BJ (cell line): ENCODE data around the gene ACOX3. TPM values are rescaled to one million over a fixed set of nuclear protein-coding genes. Genes with fewer than 3 reads are reported as not detected.

Source experiments
- CTCF ChIA-PET: fragments of 350-600 bp; formaldehyde crosslinking; extraction: SDS; loops from one replicate; lab custom pipeline; 2021; ENCODE audit warnings: antibody characterized with exemption, inconsistent platforms; lab: Yijun Ruan, JAX
- POLR2A ChIA-PET: fragments of 300-600 bp; sonication (Branson Sonifier 250); formaldehyde crosslinking; extraction: SDS; loops from one replicate; lab custom pipeline; 2021; ENCODE audit warnings: antibody characterized with exemption; lab: Charles Lee
- DNase-seq: peaks from one replicate; pipeline ENCODE4 v3.0.0-alpha.2; 2011; ENCODE audit warnings: low read depth
- H3K27me3 ChIP-seq: 2 replicates; pipeline ENCODE4 v1.6.0; 2011; ENCODE audit warnings: low read length; ENCODE audit not compliant: control insufficient read depth, insufficient read depth
- H3K36me3 ChIP-seq: 2 replicates; pipeline ENCODE4 v1.5.1; 2011; ENCODE audit warnings: low read length; ENCODE audit not compliant: control insufficient read depth, insufficient read depth
- H3K4me3 ChIP-seq: 2 replicates; pipeline ENCODE4 v1.5.1; 2011; ENCODE audit warnings: low read depth, mild to moderate bottlenecking, control low read depth, low read length
- polyA plus RNA-seq: library from polyadenylated mRNA; depleted of rRNA; stranded (reverse); fragments of >200 nt; gene quantifications from 2 replicates; pipeline ENCODE4 v1.2.3, GENCODE V29; 2011
- TF ChIP-seq, protein P1 (sequence below): IDR thresholded peaks from 2 replicates; pipeline ENCODE4 v1.5.1; 2011; ENCODE audit warnings: low read depth, mild to moderate bottlenecking, control low read depth, inconsistent platforms, low read length, moderate library complexity; ENCODE audit not compliant: insufficient read depth

Gene ACOX3
- polyA plus RNA-seq, 1 experiment, result 10.2 TPM

DNA sequence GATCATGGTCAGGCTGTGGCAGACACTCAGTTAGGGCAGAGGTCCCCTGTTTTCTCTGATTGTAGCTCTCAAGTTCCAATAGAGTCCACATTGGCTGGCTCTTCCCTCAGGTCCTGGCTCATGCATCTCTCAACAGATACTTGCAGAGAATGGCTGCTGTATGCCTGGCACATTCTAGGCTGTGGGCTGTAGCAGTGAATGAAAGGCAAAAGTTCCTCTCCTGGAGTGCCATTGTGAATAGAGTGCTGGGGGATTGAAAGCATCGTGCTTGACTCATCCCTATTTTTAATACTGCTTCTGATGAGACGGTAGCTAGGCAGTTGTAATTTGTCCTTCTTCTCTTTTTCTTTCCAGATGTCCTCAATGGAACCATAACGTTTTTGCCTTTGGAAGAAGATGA is 5.6 kb upstream of the ACOX3 start:
- peaks cover 7% of the 10 kb centered on the region for H3K36me3 ChIP-seq
- no peaks in the 10 kb centered on the region for H3K27me3 ChIP-seq
- POLR2A ChIA-PET, result no interaction called here
- CTCF ChIA-PET, result interaction anchor here (0.7 to 0.9 kb wide), 2 partner anchors 22 to 1477 kb away, joined by 3 read pairs; no protein-coding TSS in a partner anchor
- no peak overlapping the region for H3K4me3 ChIP-seq
- TF ChIP-seq, protein P1, sequence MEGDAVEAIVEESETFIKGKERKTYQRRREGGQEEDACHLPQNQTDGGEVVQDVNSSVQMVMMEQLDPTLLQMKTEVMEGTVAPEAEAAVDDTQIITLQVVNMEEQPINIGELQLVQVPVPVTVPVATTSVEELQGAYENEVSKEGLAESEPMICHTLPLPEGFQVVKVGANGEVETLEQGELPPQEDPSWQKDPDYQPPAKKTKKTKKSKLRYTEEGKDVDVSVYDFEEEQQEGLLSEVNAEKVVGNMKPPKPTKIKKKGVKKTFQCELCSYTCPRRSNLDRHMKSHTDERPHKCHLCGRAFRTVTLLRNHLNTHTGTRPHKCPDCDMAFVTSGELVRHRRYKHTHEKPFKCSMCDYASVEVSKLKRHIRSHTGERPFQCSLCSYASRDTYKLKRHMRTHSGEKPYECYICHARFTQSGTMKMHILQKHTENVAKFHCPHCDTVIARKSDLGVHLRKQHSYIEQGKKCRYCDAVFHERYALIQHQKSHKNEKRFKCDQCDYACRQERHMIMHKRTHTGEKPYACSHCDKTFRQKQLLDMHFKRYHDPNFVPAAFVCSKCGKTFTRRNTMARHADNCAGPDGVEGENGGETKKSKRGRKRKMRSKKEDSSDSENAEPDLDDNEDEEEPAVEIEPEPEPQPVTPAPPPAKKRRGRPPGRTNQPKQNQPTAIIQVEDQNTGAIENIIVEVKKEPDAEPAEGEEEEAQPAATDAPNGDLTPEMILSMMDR, result no peak
- no peak for DNase-seq

DNA sequence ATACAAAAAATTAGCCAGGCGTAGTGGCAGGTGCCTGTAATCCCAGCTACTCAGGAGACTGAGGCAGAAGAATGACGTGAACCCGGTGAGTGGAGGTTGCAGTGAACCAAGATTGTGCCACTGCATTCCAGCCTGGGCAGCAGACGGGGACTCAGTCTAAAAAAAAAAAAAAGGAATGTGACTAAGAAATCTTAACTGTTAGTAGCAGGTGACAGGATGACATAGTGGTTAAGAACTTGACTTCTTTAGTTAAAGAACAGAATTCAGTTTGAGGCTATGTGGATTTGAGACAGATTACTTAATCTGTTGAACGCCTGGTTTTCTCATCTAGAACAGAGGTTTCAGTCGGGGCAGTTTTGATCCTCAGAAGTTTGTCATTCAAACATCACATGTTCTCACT is 3.3 kb upstream of the ACOX3 start:
- Histone ChIP-seq H3K27me3 (no peaks in the 10 kb centered on the region), H3K4me3 (no peak overlapping the region), H3K36me3 (peaks cover 5% of the 10 kb centered on the region)
- no peak for DNase-seq
- ChIA-PET POLR2A (no interaction called here), CTCF (no interaction called here)
- TF ChIP-seq, protein P1, result no peak

DNA sequence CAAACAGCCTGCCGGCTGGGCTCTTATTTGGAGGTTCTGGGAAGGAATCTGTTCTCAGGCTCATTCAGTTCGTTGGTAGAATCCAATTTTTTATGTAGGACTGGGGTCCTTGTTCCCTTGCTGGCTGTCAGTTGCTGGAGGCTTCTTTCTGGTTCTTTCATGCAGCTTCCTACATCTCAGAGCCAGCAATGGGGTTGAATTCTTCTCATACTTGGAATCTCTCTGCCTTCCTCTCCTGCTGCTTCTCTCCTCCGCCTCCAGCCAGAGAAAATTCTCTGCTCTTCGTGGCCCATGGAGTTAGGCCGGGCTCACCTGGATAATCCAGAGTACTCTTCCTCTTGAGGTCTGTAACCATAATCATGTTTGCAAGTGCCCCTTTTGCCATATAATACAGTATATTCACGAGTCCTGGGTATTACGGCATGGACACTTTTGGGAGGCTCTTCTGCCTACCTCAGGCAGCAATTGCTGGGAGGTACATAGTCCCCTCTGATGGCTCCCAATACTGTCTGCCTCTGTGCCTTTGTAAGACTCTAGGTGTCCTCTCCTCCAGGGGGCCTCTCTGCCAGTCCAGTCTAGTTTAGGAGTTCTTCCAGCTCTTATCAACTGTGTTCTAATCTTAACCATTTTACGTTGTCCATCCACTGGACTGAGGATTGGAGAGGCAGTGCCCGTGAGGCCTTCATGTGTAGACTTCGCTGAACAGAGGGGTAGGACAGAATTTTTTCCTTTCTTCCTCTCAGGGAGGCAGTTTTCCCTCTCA is 2.3 kb upstream of the ACOX3 start:
- no peaks in the 10 kb centered on the region for H3K27me3 ChIP-seq
- DNase-seq, result no peak
- TF ChIP-seq, protein P1, result no peak
- peaks cover 1% of the 10 kb centered on the region for H3K36me3 ChIP-seq
- ChIA-PET CTCF (interaction anchor here (0.6 kb wide), 1 partner anchor 17 kb away, joined by 3 read pairs; no protein-coding TSS in a partner anchor), POLR2A (no interaction called here)
- no peak overlapping the region for H3K4me3 ChIP-seq

DNA sequence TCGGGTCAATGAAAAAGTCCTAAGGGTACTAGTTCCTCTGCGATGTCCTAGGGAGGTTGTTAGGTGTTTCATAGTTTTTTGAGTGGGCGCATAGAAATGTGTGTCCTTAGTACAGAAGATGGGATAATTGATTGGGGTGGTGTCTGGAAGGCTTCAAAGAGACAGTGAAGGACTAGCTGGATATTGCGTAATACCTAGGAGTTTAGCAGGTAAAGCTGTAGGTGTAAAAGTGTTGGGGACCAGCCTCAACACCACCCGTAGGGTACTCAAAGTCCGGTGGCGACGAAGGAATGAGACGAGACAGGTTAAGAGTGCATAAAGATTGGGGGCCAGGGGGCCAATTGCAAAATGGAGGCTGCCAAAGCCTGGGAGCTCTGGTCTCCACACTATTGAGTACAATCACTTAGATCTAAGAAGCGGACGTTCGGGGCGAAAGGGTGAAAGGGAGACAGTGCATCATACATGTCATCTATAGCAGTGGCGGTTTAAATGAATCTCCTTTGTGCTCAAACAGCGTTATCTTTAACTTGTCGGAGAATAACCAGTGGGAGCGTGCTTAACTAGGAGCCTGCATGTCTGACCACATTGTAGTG is 1.1 kb upstream of the ACOX3 start:
- no peaks in the 10 kb centered on the region for H3K27me3 ChIP-seq
- ChIA-PET CTCF (interaction anchor here (2.4 kb wide), 1 partner anchor 13 kb away, joined by 10 read pairs; no protein-coding TSS in a partner anchor), POLR2A (no interaction called here)
- no peak for DNase-seq
- TF ChIP-seq, protein P1, result no peak
- no peaks in the 10 kb centered on the region for H3K36me3 ChIP-seq
- peak overlapping the region; percentile 90 for H3K4me3 ChIP-seq

DNA sequence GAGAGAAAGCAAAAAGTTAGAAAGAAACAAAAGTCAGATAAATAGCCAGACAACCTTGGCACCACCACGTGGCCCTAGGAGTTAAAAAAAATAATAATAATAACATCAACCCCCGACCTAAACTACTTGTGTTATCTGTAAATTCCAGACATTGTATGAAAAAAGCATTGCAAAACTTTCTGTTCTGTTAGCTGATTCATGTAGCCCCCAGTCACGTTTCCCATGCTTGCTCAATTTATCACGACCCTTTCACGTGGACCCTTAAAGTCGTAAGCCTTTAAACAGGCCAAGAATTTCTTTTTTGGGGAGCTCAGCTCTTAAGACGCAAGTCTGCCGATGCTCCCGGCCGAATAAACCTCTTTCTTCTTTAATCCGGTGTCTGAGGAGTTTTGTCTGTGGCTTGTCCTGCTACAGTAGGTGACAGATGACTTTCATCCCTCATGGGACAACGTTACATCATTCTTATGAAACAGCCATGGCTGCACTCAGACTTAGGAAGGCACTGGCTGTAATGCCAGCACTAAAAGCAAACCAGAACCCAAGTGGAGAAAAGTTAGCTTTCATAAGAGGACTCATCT is 520 bp downstream of the ACOX3 start:
- TF ChIP-seq, protein P1, result no peak
- no peaks in the 10 kb centered on the region for H3K36me3 ChIP-seq
- no peaks in the 10 kb centered on the region for H3K27me3 ChIP-seq
- CTCF ChIA-PET, result interaction anchor here (2.4 kb wide), 1 partner anchor 11 kb away, joined by 10 read pairs; no protein-coding TSS in a partner anchor
- POLR2A ChIA-PET, result no interaction called here
- peak overlapping the region; percentile 90 for H3K4me3 ChIP-seq
- DNase-seq, result no peak
